ENCODE measurements around the gene USP30.

GRCh38 chr12:109087250-109087649 is 34.9 kb downstream of the USP30 start:
- no peak for TF ChIP-seq POLR2A (IDR thresholded peaks at IDR 0.05)
- no peak for TF ChIP-seq CTCF (IDR thresholded peaks at IDR 0.05)
